HG03196 (cell line): ENCODE measurements around the gene ALG8.

Experiments
- ATAC-seq: cut with Tn5 transposase; IDR thresholded peaks from one replicate; pipeline ENCODE4 v1.9.1; 2021; ENCODE audit not compliant: unreplicated experiment

ALG8 gene

DNA sequence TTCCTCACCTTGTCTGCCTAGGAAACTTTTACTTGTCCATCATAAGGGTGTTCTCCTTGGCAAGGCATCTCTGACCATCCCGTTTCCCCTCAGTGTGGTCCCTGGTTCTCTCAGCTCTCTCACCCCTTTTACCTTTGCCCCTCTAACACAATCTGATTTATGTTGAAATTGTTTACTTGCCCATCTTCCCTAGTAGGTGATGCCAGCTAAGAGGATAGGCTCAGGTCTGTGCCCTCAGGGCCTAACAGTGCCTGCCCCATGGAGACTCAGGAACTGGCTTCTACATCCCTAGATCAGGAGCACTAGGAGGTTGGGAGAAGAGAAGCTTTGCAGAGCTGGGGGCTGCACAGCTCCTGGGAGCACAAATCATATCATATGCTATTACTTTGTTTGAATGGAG lies 21.1 kb upstream of the ALG8 start:
- no peak for ATAC-seq

DNA sequence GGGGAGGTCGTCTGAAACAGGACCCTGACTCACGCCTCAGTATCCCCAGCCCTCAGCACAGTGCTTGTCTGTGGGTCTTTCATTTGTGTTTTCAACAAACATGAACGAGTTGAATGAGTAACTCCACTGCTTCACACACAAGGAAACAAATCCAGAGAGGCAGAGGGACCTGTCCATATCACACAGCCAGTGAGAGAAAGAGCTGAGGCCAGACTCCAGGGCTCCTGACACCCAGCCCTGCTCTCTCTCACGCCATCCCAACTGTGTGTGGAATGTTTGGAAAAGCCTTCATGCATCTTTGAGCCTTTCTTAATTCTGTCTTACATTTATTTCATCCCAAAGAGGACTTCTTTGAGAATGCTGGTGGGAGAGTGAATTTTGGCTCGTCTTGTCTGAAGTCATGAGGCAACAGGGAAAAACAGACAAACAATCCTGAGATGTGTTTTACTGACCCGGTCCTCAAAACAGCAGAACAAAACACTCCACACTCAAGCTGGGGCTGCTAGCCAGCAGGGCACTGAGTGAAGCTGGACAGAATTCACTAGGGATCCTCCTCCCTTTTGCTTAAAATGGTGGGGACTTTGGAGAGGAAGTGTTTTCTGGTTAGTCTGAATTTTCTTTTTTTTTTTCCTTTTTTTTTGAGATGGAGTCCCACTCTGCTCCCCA lies 19.7 kb upstream of the ALG8 start:
- ATAC-seq, result no peak

DNA sequence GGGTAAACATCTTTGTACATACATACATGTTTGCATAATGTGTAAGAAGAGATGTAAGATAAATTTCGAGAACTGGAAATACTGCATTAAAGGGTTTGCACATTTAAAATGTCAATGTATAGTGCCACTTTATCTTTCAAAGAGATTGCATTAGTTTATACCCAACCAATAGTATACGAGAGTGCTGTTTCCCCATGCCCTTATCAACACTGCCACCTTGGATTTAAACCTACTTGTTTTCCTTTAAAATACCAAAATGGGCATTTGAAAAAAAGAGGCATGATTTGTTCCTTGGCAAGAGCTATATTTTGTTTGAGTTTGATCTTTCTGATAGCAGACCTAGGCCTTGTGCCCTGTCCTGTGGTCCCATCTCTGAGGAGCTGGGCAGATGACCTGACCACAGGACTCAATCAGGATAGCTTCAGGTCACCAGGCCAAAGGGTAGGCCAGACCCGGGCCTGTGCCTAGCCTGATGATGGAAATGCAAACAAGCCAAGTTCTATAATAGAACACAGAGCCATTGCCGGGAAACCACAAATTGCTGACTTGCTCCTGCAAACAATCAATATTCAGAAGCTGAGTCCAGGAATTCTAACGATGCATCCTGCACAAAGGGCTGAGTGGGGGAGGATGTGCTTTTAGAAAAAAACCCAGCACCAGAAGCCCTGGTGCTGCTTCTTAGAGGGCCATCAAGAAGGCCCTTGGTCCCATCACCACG lies 16.9 kb upstream of the ALG8 start:
- ATAC-seq, result no peak

DNA sequence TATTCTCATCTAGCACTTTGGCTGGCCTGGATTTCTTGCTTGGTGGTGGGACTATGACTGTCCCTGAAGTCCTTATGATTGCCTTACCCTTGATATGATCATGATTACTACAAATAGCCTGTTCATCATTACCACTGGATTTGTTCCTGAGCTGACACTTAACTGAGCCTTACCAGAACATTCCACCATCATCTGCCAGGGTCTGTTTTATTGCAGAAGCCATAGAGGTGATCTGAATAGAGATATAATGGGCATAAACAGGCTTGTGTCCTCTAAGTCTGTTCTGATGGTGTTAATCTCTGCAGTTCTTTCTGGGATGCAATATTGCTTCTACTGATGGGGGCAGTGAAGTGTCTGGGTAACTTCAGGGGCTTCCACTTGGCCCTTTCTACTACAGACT lies 12.4 kb upstream of the ALG8 start:
- ATAC-seq, result no peak

DNA sequence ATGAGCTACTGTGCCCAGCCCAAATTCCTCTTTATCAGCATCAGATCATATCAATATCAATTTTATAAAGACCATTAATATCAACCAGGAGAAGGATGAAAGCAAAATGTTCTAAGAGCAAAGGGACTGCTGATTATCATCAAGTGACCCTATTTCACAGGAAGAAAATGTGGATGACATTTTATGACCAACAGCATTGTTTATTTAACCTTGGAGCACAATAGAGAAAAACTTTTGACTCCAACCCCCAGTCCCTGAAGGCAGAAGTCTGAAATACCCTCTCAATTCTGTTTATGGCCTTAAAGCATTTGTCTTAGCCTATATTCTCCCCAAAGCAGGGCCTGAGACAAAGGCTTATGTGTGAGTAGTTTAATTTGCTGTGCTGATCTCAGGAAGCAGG lies 11.3 kb upstream of the ALG8 start:
- ATAC-seq, result no peak

DNA sequence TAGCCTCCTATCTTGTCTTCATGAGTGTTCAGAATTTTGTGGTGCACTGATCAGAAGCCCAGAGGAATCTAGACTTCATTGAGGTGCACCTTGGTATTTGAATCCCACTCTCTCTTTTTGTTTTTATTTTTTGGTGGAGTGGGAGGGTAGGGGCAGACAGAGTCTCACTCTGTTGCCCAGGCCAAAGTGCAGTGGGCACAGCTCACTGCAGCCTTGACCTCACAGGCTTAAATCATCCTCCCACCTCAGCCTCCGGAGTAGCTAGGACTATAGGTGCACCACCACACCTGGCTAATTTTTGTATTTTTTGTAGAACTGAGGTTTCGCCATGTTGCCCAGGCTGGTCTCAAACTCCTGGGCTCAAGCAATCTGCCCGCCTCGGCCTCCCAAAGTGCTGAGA lies 10.9 kb upstream of the ALG8 start:
- ATAC-seq, result no peak

DNA sequence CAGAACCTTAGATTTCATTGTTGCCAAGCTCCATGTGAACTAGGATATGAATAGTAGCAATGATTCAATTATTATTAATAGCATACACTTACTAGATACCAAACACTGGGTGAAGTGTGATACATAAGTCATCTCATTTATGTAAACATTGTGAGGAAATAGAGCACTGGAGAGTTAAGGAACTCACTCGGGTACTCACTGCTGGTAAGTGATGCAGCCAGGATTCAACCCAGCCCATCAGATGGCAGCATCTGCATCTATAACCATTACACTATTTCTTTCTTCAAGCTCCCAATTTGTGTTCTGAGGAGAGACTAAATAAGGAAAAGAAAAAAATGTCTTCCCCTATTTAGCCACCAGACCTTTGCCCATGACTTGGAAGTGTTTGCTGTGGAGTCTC lies 10.2 kb upstream of the ALG8 start:
- ATAC-seq, result no peak

DNA sequence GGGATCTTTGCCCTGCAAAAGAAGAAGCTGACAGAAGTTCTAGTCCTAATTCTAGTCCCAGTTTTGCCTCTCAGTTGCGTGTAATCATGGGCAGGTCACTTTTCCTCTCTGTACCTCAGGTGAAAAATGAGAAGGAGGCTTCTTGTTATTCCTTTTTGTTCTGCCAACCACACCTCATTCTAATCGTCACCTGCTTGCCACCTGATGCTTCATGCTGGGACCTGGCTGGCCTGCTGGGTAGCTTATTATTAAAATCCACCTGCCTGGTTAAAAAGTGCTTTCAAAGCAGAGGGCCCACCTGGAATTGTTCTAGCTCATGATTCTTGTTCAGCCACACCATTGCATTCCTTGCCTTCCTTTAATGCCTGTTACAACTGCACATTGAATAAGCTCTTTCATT lies 8.4 kb upstream of the ALG8 start:
- ATAC-seq, result no peak

DNA sequence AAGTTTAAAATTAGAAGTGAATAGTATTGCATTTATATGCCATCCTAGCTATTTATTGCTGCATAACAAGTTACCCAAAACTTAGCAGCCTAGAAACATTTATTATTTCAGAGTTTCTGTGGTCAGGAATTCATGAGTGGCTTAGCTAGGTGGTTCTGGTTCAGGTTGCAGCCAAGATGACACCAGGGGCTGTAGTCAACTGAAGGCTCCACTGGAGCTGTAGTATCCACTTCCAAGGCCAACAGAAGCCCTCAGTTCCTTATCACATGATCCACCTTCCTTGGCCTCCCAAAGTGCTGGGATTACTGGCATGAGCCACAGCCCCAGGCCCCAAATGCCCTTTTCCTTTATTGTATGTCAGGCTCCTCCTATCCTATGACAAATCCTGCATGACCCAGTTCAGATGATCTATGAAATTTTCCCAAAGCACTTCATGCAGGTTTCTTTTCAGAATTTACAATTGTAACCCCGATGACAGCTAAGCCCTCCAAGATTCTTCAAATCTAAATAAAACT lies 6.1 kb upstream of the ALG8 start:
- ATAC-seq, result no peak

DNA sequence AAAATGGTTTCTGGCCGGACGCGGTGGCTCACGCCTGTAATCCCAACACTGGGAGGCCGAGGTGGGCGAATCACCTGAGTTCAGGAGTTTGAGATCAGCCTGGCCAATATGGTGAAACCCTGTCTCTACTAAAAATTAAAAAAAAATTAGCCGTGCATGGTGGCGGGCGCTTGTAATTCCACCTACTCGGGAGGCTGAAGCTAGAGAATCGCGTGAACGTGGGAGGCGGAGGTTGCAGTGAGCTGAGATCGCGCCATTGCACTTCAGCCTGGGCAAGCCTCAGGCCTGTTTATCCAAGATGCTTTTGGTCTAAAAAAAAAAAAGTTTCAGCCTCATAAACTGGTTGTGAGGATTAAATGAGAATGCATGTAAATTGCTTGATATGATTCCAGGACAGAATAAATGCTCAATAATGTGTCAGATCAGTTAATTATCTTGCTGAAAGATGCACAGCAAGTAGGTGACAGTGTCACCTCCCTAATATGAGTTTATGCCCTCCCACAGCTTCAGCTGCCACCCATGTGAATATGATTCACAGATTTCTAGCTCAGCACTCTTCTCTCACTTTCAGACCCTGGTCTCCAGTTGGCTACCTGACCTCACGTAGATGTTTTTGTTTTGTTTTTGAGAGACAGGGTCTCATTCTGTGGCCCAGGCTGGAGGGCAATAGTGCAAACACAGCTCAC lies 1.1 kb upstream of the ALG8 start:
- ATAC-seq, result no peak

DNA sequence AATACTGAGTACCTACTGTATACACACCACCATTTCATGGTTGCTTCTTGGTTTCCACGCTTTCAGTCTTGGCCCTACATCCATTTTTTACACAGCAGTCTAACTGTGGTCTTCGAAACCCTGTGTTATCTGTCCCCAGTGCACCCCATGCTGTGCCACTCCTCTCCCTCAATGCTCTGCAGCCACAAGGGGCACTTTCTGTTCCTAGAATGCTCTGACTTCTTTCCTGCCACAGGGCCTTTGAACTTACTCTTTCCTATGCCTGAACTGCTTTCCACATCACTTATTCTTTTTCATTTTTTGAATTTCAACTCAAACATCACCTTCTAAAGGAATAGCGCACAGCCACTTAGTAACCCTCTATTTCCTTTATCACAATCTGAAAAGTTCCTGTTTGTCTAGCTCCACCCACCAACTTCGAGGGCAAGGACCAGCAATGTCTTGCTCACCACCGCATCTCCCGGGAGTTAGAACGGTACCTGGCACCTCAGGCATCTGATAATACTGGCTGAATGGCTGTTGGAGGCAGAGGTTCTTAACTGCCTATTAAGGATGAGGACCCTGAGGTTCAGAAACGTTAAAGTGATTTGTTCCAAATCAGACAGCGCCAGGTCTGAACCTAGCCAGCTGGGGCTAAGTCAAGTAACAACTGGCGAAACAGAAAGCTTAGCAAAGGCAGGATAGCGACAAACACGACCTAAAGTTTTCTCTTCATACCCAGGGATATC lies 568 bp downstream of the ALG8 start:
- ATAC-seq, result peak; percentile 21

DNA sequence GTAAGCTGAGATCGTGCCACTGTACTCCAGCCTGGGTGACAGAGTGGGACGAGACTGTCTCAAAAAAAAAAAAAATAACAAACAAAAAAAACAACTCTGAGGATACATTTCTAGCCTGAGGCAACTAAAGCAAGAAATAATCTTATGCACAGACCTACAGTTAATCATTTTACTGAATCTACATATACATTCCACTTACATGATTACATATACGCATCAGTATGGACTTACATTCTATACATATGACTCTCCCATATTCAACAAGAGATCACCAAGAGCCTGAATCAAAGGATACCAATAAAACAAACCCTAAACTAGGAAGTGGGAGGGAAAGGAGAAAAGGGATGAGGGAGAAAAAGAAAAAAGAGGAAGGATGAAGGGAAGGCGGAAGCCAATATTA lies 1.1 kb downstream of the ALG8 start:
- ATAC-seq, result no peak

DNA sequence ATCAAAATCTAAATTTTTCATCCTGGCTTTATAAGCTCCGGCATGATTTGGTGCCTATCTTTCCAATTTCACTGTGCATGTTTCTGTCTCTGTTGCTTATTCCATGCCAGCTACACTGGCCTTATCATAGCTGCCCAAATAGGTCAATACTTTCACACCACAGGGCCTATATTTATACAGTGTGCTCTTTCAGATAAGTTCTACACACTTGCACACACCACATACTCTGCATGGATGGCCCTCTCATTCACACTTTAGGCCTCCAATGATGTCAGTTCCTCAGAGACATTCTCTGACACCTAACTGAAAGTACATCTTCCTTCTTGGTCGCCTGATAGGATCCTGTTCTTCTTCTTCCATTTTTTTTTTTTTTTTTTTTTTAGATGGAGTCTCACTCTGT lies 7.0 kb downstream of the ALG8 start:
- ATAC-seq, result no peak

DNA sequence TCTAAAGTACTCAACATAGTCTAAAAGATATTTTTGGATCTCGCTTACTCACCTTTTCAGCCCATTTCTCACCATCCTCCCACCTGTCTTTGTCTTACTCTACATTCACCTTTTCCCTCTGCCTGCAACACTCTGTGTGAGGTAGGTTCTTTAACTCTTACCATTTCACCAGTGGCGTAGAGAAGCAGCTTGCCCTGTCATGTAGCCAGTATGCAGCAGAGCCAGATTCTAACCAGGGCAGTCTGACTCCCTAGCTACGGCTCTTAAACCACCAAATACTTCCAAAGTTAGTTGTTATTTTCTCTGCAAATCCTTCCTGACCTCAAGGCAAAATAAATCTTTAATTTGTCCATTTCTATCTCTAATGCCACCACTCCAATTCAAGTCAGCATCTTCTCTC lies 7.5 kb downstream of the ALG8 start:
- no peak for ATAC-seq

DNA sequence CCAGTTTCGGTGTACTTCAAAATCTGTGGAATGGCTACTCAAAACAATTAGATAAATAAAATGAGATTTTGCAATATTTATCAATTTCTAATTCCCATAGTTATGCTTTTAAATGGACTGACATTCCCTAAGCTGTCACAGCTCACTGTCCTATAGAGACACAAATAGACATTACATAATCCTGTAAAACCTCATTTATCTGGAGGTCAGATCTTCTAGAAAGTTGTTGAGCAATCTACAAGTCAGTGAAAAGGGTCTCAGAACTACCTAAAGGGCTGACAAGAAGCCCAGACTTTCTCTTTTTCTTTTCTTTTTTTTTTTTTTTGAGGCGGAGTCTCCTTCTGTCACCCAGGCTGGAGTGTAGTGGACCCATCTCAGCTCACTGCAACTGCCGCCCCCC lies 12.0 kb downstream of the ALG8 start:
- ATAC-seq, result no peak

DNA sequence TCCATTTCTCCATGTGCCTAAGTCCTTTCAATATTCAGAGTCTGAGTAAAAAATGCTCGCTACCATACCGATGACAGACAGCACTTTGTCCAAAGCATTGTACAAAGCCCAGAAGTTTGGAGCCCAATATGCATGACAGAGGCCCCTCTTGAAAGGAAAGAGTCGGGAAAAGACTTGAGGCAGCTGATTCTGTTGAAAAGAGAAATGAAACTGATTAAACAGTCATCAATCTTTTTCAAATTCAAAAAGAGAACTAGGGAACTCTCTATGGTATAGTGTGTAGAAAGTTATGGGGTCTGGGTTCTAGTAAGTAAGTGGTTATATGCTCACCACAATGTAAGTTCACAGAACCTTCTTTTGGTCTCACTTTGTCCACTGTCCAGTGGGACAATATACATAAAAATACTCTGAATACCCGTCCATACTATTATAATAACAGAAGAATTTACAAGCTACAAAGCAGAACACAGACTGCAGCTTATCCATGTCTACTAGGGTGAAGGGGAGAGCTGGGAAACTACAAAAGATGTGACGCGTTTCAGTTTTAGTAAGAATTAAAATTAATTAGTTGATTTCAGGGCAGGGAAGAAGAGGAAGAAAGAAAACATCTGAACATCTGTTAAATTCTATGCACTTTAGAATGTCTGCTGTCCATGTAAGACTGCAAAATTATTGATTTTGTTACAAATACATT lies 26.7 kb downstream of the ALG8 start:
- ATAC-seq, result no peak

DNA sequence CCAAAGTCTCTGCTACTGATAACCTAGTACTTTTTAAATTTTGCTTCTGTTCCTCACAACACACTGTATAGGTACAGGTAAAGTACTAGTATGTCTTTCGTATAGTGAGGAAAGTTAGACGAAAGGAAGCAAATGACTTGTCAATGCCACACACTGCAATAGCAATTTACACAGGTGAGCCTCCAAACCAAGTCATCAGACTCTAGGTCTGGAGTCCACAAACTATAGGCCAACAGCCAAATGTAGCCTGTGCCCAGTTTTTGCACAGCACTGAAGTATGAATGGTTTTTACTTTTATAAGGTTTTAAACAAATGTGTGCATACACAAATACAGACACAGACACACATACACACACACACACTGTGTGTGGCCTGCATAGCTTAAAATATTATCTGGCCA lies 28.1 kb downstream of the ALG8 start:
- no peak for ATAC-seq

DNA sequence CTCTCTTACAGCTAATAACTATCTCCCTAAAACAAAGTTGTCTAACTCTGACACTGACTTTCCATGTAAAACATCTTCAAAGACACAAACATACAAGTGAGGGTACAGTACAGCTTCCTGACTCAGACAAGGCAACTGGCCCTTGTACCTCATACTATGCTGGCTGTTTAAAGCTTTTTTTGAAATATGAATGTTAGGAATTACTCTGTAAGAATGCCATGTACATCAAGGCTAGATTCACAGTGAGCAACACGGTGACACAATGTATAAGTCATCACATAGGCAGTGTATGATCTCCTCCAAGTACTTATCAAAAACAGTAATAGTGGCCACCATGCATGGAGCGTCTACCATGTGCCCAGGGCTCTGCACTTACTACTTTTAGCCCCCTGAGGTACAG lies 28.6 kb downstream of the ALG8 start:
- ATAC-seq, result no peak

DNA sequence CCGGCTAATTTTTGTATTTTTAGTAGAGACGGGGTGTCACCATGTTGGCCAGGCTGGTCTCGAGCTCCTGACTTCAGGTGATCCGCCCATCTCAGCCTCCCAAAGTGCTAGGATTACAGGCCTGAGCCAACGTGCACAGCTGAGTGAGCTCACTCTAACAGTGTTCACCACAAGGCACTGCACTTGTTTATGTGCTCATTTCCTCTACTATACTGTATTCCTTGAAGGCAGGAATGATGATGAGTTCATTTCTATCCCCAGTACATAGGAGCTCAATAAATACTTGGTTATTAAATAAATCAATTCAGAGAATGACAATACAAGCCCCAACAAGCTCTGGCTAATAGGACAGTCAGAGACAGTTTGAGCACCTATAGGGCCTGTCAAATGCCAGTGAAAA lies 29.1 kb downstream of the ALG8 start:
- ATAC-seq, result no peak

DNA sequence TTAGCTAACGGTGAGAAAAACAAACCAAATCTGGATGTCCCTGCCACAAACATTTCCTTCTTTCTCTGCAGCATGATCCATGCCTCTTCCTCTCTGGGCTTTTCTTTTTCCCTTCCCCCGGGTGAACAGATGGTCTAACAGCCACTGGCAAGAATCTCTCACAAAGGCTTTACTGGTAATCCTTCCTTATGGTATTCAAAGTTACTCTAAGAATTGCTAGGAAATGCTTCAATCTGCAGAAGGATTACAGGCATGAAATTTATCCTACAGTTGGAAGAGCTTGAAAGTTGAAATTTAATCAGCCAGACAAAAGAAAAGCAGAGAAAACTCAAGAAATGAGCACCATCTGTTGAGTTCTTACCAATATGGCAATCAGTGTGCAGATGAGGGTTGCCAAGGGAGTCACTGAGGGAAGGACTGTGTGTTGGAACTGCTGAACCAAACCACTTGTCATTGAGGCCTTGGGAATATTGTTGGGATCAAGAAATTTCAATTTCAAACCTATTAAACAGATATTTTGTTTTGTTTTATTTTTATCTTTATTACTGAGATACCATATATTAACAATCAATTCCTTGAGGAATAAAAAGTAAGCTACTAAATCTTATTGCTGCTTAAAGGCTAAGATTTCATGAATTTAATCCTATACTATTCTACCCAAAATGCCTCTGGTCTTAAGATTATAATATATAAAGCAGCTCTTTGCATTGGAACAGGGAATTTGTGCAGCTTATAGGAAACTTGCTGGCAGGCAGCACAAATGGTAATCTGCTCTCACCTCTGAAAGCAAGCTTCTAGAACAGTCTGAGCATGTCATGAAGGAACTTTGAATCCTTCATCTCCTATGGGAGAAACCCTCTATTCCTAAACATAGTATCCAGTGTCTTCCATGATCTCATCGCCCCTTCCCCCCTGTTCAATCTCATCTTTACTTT lies 30.1 kb downstream of the ALG8 start:
- ATAC-seq, result no peak
